ENCODE measurements around the gene STOX2.

The STOX2 gene

GRCh38 chr4:183961795-183962194 is 56.7 kb downstream of the STOX2 start:
- TF ChIP-seq CTCF (IDR thresholded peaks at IDR 0.05; ENCODE audit: low read length, missing control alignments), result no peak
- H3K4me3 ChIP-seq (replicated peaks; ENCODE audit: low read depth, low read length), result no peak overlapping the region
- no peak for DNase-seq (ENCODE audit: low read depth)

GRCh38 chr4:183962419-183962818 is 57.3 kb downstream of the STOX2 start:
- TF ChIP-seq CTCF (IDR thresholded peaks at IDR 0.05; ENCODE audit: low read length, missing control alignments), result no peak
- no peak overlapping the region for H3K4me3 ChIP-seq (replicated peaks; ENCODE audit: low read depth, low read length)
- no peak for DNase-seq (ENCODE audit: low read depth)

- no peak for DNase-seq (ENCODE audit: low read depth)
- no peak for TF ChIP-seq CTCF (IDR thresholded peaks at IDR 0.05; ENCODE audit: low read length, missing control alignments)
- H3K4me3 ChIP-seq (replicated peaks; ENCODE audit: low read depth, low read length), result no peak overlapping the region
Observed at GRCh38 chr4:183966371-183966770, 61.3 kb downstream of the STOX2 start.

GRCh38 chr4:183967266-183967665 is 62.2 kb downstream of the STOX2 start:
- no peak overlapping the region for H3K4me3 ChIP-seq (replicated peaks; ENCODE audit: low read depth, low read length)
- no peak for DNase-seq (ENCODE audit: low read depth)
- TF ChIP-seq CTCF (IDR thresholded peaks at IDR 0.05; ENCODE audit: low read length, missing control alignments), result no peak

- no peak overlapping the region for H3K4me3 ChIP-seq (replicated peaks; ENCODE audit: low read depth, low read length)
- no peak for DNase-seq (ENCODE audit: low read depth)
- no peak for TF ChIP-seq CTCF (IDR thresholded peaks at IDR 0.05; ENCODE audit: low read length, missing control alignments)
Observed at GRCh38 chr4:183968502-183968901, 63.4 kb downstream of the STOX2 start.

GRCh38 chr4:183968931-183969330 is 63.8 kb downstream of the STOX2 start:
- H3K4me3 ChIP-seq (replicated peaks; ENCODE audit: low read depth, low read length), result no peak overlapping the region
- TF ChIP-seq CTCF (IDR thresholded peaks at IDR 0.05; ENCODE audit: low read length, missing control alignments), result no peak
- no peak for DNase-seq (ENCODE audit: low read depth)

GRCh38 chr4:183969596-183969995 is 64.5 kb downstream of the STOX2 start:
- no peak overlapping the region for H3K4me3 ChIP-seq (replicated peaks; ENCODE audit: low read depth, low read length)
- DNase-seq (ENCODE audit: low read depth), result no peak
- TF ChIP-seq CTCF (IDR thresholded peaks at IDR 0.05; ENCODE audit: low read length, missing control alignments), result no peak
